GM23338 (cell line): ENCODE measurements around the gene PPP1R12C. TPM values are rescaled to one million over a fixed set of nuclear protein-coding genes. Genes with fewer than 3 reads are reported as not detected.

Experiments used
- ATAC-seq: fragments of 200-7000 bp; cut with Tn5 transposase; 3 replicates; pipeline ENCODE4 v1.9.1; 2020
- DNase-seq: peaks from one replicate; pipeline ENCODE4 v3.0.0-alpha.2; 2015; ENCODE audit warnings: low spot score
- H2AFZ ChIP-seq: fragments of 200-600 bp; sonication (generic); 2 replicates; pipeline ENCODE4 v1.8.0; 2016; ENCODE audit warnings: antibody characterized with exemption, mild to moderate bottlenecking, moderate library complexity
- H3F3A ChIP-seq: fragments of 200-600 bp; sonication (generic); replicated peaks from 2 replicates; pipeline ENCODE4 v1.8.0; 2017; ENCODE audit warnings: antibody characterized with exemption, mixed run types, low read depth
- H3K27ac ChIP-seq: fragments of 200-600 bp; sonication (generic); 2 replicates; pipeline ENCODE4 v1.6.1; 2016; ENCODE audit warnings: low read depth
- H3K27me3 ChIP-seq: fragments of 200-600 bp; sonication (generic); 2 replicates; pipeline ENCODE4 v1.8.0; 2016; ENCODE audit warnings: mild to moderate bottlenecking, mixed run types, moderate library complexity; ENCODE audit not compliant: insufficient read depth
- H3K36me3 ChIP-seq: fragments of 200-600 bp; sonication (generic); 2 replicates; pipeline ENCODE4 v1.8.0; 2016; ENCODE audit warnings: mild to moderate bottlenecking; ENCODE audit not compliant: insufficient read depth
- H3K4me1 ChIP-seq: fragments of 200-600 bp; sonication (generic); 2 replicates; pipeline ENCODE4 v1.8.0; 2016; ENCODE audit warnings: mild to moderate bottlenecking, moderate library complexity; ENCODE audit not compliant: insufficient read depth
- H3K4me2 ChIP-seq: fragments of 200-600 bp; sonication (generic); 2 replicates; pipeline ENCODE4 v1.7.1; 2017; ENCODE audit warnings: mixed run types
- H3K4me3 ChIP-seq: fragments of 200-600 bp; sonication (generic); 2 replicates; pipeline ENCODE4 v1.6.1; 2016; ENCODE audit warnings: mixed run types
- H3K79me2 ChIP-seq: fragments of 200-600 bp; sonication (generic); replicated peaks from 2 replicates; pipeline ENCODE4 v1.8.0; 2017; ENCODE audit warnings: mild to moderate bottlenecking; ENCODE audit not compliant: insufficient read depth
- H3K9me2 ChIP-seq: fragments of 200-600 bp; sonication (generic); 2 replicates; pipeline ENCODE4 v1.8.0; 2017; ENCODE audit not compliant: insufficient read depth
- H4K20me1 ChIP-seq: fragments of 200-600 bp; sonication (generic); replicated peaks from 2 replicates; pipeline ENCODE4 v1.8.0; 2017; ENCODE audit warnings: mild to moderate bottlenecking; ENCODE audit not compliant: insufficient read depth
- H3K27ac Mint-ChIP-seq: 2 replicates; pipeline ENCODE4 v1.8.0; 2020; ENCODE audit warnings: inconsistent platforms, mild to moderate bottlenecking, moderate library complexity, mixed read lengths
- H3K27me3 Mint-ChIP-seq: 3 replicates; pipeline ENCODE4 v1.8.0; 2022; ENCODE audit warnings: low read depth, mild to moderate bottlenecking, moderate library complexity, mixed read lengths, inconsistent platforms; ENCODE audit not compliant: insufficient read depth, poor library complexity
- H3K36me3 Mint-ChIP-seq: 3 replicates; pipeline ENCODE4 v1.8.0; 2021; ENCODE audit warnings: low read depth, mild to moderate bottlenecking, inconsistent platforms, moderate library complexity, mixed read lengths
- H3K4me1 Mint-ChIP-seq: 3 replicates; pipeline ENCODE4 v1.8.0; 2020; ENCODE audit warnings: mild to moderate bottlenecking, inconsistent platforms, mixed read lengths
- H3K4me3 Mint-ChIP-seq: 3 replicates; pipeline ENCODE4 v1.8.0; 2021; ENCODE audit warnings: moderate library complexity, mild to moderate bottlenecking, inconsistent platforms, mixed read lengths
- H3K9me3 Mint-ChIP-seq: 3 replicates; pipeline ENCODE4 v1.8.0; 2020; ENCODE audit warnings: moderate library complexity, mild to moderate bottlenecking, inconsistent platforms, mixed read lengths
- CREB1 ChIP-seq: fragments of 250-450 bp; sonication (Bioruptor Pico); IDR thresholded peaks from 2 replicates; pipeline ENCODE4 v1.5.0; 2020; ENCODE audit warnings: low read depth, mild to moderate bottlenecking, moderate library complexity
- EZH2 ChIP-seq: fragments of 200-600 bp; sonication (generic); IDR thresholded peaks from one replicate; pipeline ENCODE4 v1.8.0; 2017; ENCODE audit warnings: antibody characterized with exemption, mild to moderate bottlenecking, low read depth; ENCODE audit not compliant: unreplicated experiment
- EZH2phosphoT487 ChIP-seq: fragments of 200-600 bp; sonication (generic); IDR thresholded peaks from one replicate; pipeline ENCODE4 v1.8.1; 2018; ENCODE audit warnings: antibody characterized with exemption; ENCODE audit not compliant: unreplicated experiment
- JUNB ChIP-seq: IDR thresholded peaks from one replicate; pipeline ENCODE4 v1.6.1; 2016; ENCODE audit warnings: antibody characterized with exemption; ENCODE audit not compliant: unreplicated experiment
- STAT1 ChIP-seq: IDR thresholded peaks from one replicate; pipeline ENCODE4 v1.6.1; 2016; ENCODE audit warnings: antibody characterized with exemption; ENCODE audit not compliant: unreplicated experiment
- ZNF114 ChIP-seq: fragments of 250-450 bp; sonication (Bioruptor Pico); IDR thresholded peaks from 2 replicates; pipeline ENCODE4 v1.5.0; 2020; ENCODE audit warnings: mild to moderate bottlenecking, moderate library complexity
- ZNF331 ChIP-seq: fragments of 250-450 bp; sonication (Bioruptor Pico); IDR thresholded peaks from 2 replicates; pipeline ENCODE4 v1.5.0; 2020; ENCODE audit warnings: low read depth, mild to moderate bottlenecking, moderate library complexity
- polyA plus RNA-seq: library from polyadenylated mRNA; unstranded; fragments of >200 nt; fragmentation: Nextera tagmentation; extraction: Ambion mirVana; gene quantifications from 2 replicates; pipeline ENCODE4 v1.2.1, GENCODE V29; 2016
- total RNA-seq: library from RNA; depleted of rRNA; stranded (reverse); fragments of >200 nt; shearing (Covaris generic); gene quantifications from 2 replicates; pipeline ENCODE4 v1.2.3, GENCODE V29; 2014
- TF ChIP-seq, protein P1 (sequence below): IDR thresholded peaks from one replicate; pipeline ENCODE4 v1.6.1; 2018; ENCODE audit warnings: antibody characterized with exemption; ENCODE audit not compliant: unreplicated experiment
- TF ChIP-seq, protein P2 (sequence below): IDR thresholded peaks from 2 replicates; pipeline ENCODE4 v1.6.1; 2016; ENCODE audit warnings: antibody characterized with exemption
- TF ChIP-seq, protein P3 (sequence below), 2 experiments: fragments of 200-600 bp in 1 of 2; sonication (generic) in 1 of 2; conservative IDR thresholded peaks; 2 replicates each; pipeline versions ENCODE4 v1.5.1 to v1.6.1; 2016 to 2017; ENCODE audit warnings: antibody characterized with exemption in 2 of 2, low read depth in 2 of 2, mild to moderate bottlenecking in 2 of 2, moderate library complexity in 1 of 2

PPP1R12C gene
- total and polyA plus RNA-seq, 2 experiments from 2014 or later: 33.2 to 83.9 TPM

DNA sequence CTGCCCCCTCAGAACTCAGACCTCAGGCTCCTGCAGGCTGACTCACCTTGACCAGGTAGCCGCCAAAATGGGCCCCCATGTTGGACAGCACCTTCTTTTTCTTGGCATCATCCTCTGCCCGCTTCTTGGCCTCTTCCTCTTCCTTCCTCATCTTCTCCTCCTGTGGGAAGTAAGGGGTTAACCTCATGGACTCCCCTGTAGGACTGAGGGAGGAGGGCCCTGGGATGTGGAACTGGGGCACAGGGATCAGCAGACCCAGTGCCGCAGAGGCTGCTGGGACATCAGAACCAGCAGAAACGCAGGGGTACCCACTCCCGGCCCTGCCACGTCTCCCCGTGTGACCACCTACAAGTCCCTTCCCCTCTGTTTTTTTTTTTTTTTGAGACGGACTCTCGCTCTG is 20.5 kb upstream of the PPP1R12C start (continued):
- no peak for TF ChIP-seq JUNB
- no peak for TF ChIP-seq EZH2
- TF ChIP-seq, protein P1, sequence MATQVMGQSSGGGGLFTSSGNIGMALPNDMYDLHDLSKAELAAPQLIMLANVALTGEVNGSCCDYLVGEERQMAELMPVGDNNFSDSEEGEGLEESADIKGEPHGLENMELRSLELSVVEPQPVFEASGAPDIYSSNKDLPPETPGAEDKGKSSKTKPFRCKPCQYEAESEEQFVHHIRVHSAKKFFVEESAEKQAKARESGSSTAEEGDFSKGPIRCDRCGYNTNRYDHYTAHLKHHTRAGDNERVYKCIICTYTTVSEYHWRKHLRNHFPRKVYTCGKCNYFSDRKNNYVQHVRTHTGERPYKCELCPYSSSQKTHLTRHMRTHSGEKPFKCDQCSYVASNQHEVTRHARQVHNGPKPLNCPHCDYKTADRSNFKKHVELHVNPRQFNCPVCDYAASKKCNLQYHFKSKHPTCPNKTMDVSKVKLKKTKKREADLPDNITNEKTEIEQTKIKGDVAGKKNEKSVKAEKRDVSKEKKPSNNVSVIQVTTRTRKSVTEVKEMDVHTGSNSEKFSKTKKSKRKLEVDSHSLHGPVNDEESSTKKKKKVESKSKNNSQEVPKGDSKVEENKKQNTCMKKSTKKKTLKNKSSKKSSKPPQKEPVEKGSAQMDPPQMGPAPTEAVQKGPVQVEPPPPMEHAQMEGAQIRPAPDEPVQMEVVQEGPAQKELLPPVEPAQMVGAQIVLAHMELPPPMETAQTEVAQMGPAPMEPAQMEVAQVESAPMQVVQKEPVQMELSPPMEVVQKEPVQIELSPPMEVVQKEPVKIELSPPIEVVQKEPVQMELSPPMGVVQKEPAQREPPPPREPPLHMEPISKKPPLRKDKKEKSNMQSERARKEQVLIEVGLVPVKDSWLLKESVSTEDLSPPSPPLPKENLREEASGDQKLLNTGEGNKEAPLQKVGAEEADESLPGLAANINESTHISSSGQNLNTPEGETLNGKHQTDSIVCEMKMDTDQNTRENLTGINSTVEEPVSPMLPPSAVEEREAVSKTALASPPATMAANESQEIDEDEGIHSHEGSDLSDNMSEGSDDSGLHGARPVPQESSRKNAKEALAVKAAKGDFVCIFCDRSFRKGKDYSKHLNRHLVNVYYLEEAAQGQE: no peak
- no peak for TF ChIP-seq ZNF114 (CRISPR knock-in tag)
- TF ChIP-seq STAT1: no peak

DNA sequence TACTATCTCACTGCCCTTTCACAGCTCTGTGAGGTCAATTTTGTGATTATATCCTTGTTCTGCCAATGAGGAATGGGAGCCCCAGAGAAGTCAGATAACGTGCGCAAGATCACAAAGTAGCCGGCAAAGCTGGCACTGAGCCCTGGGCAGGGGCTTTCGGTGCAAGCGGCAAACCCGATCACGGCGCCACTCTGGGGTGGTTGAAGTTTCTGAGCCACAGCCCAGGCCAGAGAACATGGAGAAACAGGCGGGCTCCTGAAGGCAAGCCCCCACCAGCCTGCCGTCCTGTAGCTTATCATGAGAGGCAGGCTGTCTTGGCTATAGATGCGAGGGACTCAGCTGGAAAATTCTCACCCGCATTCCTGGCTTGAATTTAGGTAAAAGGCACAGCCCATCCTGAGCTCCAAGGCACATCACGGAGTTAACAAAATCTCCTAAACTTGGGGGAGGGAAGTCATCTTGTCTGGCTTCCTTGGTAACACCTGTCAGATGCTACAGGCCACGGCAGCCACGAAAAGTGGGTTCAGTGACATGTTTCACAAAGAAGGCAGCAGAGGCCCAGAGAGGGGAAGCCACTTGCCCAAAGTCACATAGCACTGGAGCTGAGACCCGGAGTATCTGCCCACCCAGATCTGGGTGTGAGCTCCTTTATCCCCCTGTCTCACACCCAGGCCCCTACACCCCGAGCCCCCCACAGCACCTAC is 19.1 kb upstream of the PPP1R12C start:
- no peak overlapping the region for H3K27ac Mint-ChIP-seq
- DNase-seq (no peak), ATAC-seq (no peak)
- H3K27ac ChIP-seq: no peak overlapping the region
- peaks cover 13% of the 10 kb centered on the region for H3K27me3 Mint-ChIP-seq
- H3K36me3 ChIP-seq: no peaks in the 10 kb centered on the region; the same call in 1 of the 2 replicates
- peaks cover 11% of the 10 kb centered on the region; the same call in 1 of the 2 replicates for H3F3A ChIP-seq
- H3K27me3 ChIP-seq: peaks cover 7% of the 10 kb centered on the region; the same call in 1 of the 2 replicates
- H3K79me2 ChIP-seq: no peaks in the 10 kb centered on the region
- H3K4me3 Mint-ChIP-seq: no peak overlapping the region; the same call in 2 of the 3 replicates
- no peak overlapping the region for H3K4me2 ChIP-seq
- peaks cover 21% of the 10 kb centered on the region for H3K36me3 Mint-ChIP-seq
- H3K4me3 ChIP-seq: no peak overlapping the region
- peaks cover 23% of the 10 kb centered on the region for H3K4me1 Mint-ChIP-seq
- H3K9me2 ChIP-seq: no peaks in the 10 kb centered on the region
- no peak overlapping the region for H2AFZ ChIP-seq
- H3K9me3 Mint-ChIP-seq: no peaks in the 10 kb centered on the region; the same call in 2 of the 3 replicates
- H4K20me1 ChIP-seq: no peaks in the 10 kb centered on the region; the same call in 1 of the 2 replicates
- peaks cover 11% of the 10 kb centered on the region; the same call in 1 of the 2 replicates for H3K4me1 ChIP-seq
- TF ChIP-seq EZH2phosphoT487 (no peak), STAT1 (no peak), ZNF331 (CRISPR knock-in tag) (no peak), CREB1 (CRISPR knock-in tag) (no peak), ZNF114 (CRISPR knock-in tag) (no peak)
- TF ChIP-seq, protein P2, sequence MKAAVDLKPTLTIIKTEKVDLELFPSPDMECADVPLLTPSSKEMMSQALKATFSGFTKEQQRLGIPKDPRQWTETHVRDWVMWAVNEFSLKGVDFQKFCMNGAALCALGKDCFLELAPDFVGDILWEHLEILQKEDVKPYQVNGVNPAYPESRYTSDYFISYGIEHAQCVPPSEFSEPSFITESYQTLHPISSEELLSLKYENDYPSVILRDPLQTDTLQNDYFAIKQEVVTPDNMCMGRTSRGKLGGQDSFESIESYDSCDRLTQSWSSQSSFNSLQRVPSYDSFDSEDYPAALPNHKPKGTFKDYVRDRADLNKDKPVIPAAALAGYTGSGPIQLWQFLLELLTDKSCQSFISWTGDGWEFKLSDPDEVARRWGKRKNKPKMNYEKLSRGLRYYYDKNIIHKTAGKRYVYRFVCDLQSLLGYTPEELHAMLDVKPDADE: no peak
- TF ChIP-seq, protein P1: no peak
- TF ChIP-seq, protein P3, sequence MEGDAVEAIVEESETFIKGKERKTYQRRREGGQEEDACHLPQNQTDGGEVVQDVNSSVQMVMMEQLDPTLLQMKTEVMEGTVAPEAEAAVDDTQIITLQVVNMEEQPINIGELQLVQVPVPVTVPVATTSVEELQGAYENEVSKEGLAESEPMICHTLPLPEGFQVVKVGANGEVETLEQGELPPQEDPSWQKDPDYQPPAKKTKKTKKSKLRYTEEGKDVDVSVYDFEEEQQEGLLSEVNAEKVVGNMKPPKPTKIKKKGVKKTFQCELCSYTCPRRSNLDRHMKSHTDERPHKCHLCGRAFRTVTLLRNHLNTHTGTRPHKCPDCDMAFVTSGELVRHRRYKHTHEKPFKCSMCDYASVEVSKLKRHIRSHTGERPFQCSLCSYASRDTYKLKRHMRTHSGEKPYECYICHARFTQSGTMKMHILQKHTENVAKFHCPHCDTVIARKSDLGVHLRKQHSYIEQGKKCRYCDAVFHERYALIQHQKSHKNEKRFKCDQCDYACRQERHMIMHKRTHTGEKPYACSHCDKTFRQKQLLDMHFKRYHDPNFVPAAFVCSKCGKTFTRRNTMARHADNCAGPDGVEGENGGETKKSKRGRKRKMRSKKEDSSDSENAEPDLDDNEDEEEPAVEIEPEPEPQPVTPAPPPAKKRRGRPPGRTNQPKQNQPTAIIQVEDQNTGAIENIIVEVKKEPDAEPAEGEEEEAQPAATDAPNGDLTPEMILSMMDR (conservative IDR thresholded peaks at IDR 0.05; ENCODE audit: low read depth in 2 of 2): no peak
